ENCODE results near the gene MXD1. TPM values are rescaled to one million over a fixed set of nuclear protein-coding genes. Genes with fewer than 3 reads are reported as not detected.
A peak's percentile ranks its signal among the peaks of the same experiment; 100 is the strongest.

MXD1 gene
- total RNA-seq, 2 donors from 2014 or later: 57.8 to 200 TPM

DNA sequence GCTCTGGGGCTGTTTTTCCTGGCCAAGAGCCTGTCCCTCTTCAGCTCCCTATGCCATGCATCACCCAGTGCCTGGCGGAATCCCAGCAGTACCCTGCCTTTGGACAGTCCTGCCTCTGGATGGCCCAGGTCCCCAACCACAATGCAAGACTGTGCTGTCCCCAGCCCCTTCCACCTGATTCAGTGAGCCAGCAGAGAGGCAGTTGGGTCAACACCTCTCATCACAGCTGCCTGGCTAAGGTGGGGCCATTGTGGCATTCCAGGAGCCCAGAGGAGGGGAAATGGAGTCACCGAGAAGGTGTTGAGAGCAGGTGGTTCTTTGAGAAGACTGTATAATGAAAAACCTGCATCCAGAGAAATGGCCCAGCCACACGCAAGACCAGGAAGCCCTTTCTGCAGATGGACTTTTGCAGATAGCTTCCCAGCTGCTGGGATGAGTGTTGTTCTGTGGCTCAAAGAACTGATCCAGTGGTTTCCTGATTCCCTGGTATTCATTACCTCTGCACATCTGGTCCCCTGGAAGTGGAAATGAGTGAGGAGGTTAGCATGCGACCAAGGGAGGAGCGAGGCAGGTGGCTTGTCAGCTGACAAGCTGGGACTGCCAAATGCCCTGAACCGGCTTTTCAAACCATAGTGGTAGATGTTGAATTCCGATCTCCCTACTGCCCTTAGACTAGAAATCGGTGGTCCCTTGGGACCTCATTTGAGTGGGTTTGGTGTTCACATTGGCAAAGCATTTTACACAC, 48.2 kb downstream of the MXD1 start:
- Histone ChIP-seq H3K27me3 (no peaks in the 10 kb centered on the region), H3K9ac (ENCODE audit: low read depth in 2 of 2, low read length in 2 of 2) (no peak overlapping the region), H3K9me3 (no peaks in the 10 kb centered on the region), H3K4me1 (peaks cover 2% of the 10 kb centered on the region), H3K27ac (no peak overlapping the region), H3K36me3 (no peaks in the 10 kb centered on the region), H3K4me3 (no peak overlapping the region)
- no peak for DNase-seq
- TF ChIP-seq, protein P1, sequence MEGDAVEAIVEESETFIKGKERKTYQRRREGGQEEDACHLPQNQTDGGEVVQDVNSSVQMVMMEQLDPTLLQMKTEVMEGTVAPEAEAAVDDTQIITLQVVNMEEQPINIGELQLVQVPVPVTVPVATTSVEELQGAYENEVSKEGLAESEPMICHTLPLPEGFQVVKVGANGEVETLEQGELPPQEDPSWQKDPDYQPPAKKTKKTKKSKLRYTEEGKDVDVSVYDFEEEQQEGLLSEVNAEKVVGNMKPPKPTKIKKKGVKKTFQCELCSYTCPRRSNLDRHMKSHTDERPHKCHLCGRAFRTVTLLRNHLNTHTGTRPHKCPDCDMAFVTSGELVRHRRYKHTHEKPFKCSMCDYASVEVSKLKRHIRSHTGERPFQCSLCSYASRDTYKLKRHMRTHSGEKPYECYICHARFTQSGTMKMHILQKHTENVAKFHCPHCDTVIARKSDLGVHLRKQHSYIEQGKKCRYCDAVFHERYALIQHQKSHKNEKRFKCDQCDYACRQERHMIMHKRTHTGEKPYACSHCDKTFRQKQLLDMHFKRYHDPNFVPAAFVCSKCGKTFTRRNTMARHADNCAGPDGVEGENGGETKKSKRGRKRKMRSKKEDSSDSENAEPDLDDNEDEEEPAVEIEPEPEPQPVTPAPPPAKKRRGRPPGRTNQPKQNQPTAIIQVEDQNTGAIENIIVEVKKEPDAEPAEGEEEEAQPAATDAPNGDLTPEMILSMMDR (IDR thresholded peaks at IDR 0.05): no peak
- intact Hi-C loops (cut with DNase I): no loop called here

GRCh38 chr2:69964353-69964841, 49.5 kb downstream of the MXD1 start:
- TF ChIP-seq, protein P1 (IDR thresholded peaks at IDR 0.05): no peak
- Histone ChIP-seq H3K4me3 (no peak overlapping the region), H3K27ac (no peak overlapping the region), H3K4me1 (peaks cover 2% of the 10 kb centered on the region), H3K9me3 (no peaks in the 10 kb centered on the region), H3K36me3 (no peaks in the 10 kb centered on the region), H3K9ac (ENCODE audit: low read depth in 2 of 2, low read length in 2 of 2) (no peak overlapping the region), H3K27me3 (no peaks in the 10 kb centered on the region)
- DNase-seq: peak; percentile 46
- intact Hi-C loops (cut with DNase I): no loop called here

DNA sequence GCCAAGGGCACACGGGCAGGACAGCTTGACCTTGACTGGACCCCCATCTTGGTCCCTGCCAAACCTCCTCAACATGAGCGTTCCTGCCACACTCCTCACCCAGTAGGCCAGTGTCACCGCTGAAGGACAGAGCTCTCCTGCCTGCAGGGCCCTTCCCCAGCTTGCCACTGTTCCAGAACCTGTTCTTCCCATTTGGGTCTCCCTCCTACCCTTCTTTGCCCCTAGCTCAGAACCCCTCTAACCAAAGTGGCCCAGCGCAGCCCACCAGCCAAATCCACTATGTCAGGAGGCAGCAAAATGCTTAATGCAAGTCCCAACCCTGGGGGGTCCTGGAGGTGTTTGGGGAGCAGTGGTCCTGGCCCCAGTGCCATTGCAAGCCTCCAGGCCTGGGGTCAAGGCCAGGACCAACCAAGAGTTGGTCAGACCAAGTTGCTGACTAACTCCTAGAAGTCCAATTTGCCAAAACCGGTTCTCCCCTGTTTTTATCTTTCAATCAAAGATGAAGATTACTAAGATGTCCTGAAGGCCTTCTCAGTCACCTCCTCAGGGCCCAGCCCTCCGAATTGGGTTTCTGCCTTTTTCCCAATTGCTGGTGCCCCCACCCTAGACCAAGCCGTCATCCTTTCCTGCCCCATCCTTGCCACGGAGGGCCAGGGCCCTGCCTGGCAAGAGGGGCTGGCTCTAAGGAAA, 51.0 kb downstream of the MXD1 start:
- Histone ChIP-seq H3K36me3 (no peaks in the 10 kb centered on the region), H3K4me1 (peaks cover 2% of the 10 kb centered on the region), H3K4me3 (no peak overlapping the region), H3K27me3 (no peaks in the 10 kb centered on the region), H3K9ac (ENCODE audit: low read depth in 2 of 2, low read length in 2 of 2) (no peak overlapping the region), H3K27ac (no peak overlapping the region), H3K9me3 (no peaks in the 10 kb centered on the region)
- intact Hi-C loops (cut with DNase I): no loop called here
- TF ChIP-seq, protein P1 (IDR thresholded peaks at IDR 0.05): no peak
- DNase-seq: no peak

- intact Hi-C loops (cut with DNase I): no loop called here
These were observed 51.6 kb downstream of the MXD1 start for GRCh38 chr2:69966496-69966895.

GRCh38 chr2:69968609-69969008, 53.7 kb downstream of the MXD1 start:
- TF ChIP-seq, protein P1 (IDR thresholded peaks at IDR 0.05): no peak
- Histone ChIP-seq H3K4me1 (peaks cover 2% of the 10 kb centered on the region), H3K9me3 (no peaks in the 10 kb centered on the region), H3K36me3 (no peaks in the 10 kb centered on the region), H3K4me3 (no peak overlapping the region), H3K27me3 (no peaks in the 10 kb centered on the region), H3K27ac (no peak overlapping the region), H3K9ac (ENCODE audit: low read depth in 2 of 2, low read length in 2 of 2) (no peak overlapping the region)
- intact Hi-C loops (cut with DNase I): no loop called here
- DNase-seq: no peak

More at GRCh38 chr2:69966496-69966895, 51.6 kb downstream of the MXD1 start:
- H3K9ac ChIP-seq (ENCODE audit: low read depth in 2 of 2, low read length in 2 of 2): no peak overlapping the region
- no peaks in the 10 kb centered on the region for H3K36me3 ChIP-seq
- DNase-seq: no peak
- no peaks in the 10 kb centered on the region for H3K27me3 ChIP-seq
- H3K9me3 ChIP-seq: no peaks in the 10 kb centered on the region
- TF ChIP-seq, protein P1 (IDR thresholded peaks at IDR 0.05): no peak
- H3K4me3 ChIP-seq: no peak overlapping the region
- H3K4me1 ChIP-seq: peaks cover 2% of the 10 kb centered on the region
- H3K27ac ChIP-seq: no peak overlapping the region
